T follicular helper cell (primary cell): ENCODE data around the gene MIB2.

Source experiments
- DNase-seq: peaks from one replicate; pipeline ENCODE4 v3.0.0-alpha.2; 2020; ENCODE audit warnings: low read depth

The MIB2 gene

DNA sequence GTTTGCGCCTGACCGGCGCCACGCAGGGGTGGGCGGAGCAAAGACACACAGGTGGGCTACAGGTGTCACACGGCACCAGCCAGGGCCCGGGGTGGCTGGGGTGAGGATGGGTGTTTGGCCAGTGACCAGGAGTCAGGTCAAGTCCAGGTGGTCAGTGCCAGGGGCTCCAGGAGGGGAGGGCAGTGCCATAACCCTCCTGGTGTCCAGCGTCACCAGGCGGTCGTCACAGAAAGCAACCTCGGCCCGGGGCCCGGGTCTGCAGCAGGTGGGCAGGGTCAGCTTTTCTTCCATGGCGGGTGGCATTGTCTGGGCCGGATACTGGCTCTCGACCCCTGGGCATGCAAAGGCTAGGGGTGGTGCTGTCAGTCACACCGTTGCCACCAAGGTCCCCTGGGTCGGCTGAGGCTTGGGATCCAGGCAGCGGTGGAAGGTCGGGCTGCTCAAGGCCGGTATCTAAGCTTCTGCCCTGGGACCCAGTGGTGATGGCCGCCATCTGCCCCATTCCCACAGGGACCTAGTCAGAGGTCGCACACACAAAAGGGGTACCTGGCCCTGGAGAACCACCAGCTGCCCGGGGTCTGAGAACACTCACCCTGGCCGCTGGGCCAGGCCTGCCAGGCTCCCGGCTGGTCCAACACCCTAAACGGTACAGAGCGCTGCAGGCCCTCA, 17.1 kb upstream of the MIB2 start:
- no peak for DNase-seq

DNA sequence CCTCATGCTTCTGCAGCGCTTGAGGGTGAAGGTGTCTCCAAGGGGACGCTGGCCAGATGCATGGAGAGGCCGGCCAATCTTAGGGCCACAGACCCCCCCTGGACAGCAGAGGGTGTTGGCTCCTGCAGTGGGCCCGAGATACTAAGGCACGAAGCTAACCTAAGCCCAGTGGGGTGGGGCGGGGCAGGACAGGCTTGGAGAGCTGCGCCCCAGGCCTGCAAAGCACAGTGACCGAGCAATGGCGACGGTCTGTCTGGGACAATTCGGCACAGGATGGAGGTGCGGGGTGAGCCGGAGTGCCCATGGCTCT, 16.6 kb upstream of the MIB2 start:
- DNase-seq, result no peak

DNA sequence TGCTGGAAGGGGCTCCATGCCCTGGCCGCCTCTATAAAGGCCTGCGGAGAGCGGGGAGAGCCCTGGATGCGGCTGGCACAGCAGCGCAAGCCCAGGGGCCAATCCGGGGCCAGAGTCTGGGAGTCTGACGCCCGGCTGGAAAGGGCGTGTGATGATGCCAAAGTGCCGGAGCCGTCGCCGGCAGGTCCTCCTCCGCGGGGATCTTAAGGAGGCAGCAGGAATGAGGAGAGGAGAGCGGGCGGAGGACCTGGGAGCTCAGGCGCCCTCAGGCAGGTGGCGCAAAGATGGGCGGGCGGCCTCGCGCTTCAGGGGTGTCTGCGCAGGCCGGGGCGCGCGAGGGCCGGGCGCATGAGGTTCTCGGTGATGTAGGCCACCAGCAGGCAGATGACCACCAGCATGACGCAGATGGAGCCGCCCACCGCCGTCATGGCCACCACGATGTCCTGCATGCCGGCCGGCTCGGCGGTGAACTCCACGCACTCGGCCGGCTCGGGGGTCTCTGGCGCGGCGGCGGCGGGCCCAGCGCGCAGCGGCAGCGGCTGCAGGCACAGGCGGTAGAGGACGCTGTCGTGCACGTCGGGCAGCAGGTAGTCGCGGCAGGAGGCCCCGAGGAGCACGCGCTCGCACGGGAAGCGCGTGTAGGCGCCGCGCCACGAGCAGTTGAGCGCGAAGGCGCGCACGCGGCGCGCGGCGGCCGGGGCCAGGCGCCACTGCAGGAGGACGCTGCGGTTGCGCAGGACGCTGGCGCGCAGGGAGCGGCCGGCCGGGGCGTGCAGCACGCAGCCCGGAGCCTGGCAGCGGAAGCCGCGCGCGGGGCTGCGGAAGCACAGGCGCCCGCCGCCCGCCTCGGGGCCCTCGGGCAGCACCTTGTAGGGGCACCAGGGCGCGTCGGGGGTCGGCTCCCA, 16.0 kb upstream of the MIB2 start:
- no peak for DNase-seq

DNA sequence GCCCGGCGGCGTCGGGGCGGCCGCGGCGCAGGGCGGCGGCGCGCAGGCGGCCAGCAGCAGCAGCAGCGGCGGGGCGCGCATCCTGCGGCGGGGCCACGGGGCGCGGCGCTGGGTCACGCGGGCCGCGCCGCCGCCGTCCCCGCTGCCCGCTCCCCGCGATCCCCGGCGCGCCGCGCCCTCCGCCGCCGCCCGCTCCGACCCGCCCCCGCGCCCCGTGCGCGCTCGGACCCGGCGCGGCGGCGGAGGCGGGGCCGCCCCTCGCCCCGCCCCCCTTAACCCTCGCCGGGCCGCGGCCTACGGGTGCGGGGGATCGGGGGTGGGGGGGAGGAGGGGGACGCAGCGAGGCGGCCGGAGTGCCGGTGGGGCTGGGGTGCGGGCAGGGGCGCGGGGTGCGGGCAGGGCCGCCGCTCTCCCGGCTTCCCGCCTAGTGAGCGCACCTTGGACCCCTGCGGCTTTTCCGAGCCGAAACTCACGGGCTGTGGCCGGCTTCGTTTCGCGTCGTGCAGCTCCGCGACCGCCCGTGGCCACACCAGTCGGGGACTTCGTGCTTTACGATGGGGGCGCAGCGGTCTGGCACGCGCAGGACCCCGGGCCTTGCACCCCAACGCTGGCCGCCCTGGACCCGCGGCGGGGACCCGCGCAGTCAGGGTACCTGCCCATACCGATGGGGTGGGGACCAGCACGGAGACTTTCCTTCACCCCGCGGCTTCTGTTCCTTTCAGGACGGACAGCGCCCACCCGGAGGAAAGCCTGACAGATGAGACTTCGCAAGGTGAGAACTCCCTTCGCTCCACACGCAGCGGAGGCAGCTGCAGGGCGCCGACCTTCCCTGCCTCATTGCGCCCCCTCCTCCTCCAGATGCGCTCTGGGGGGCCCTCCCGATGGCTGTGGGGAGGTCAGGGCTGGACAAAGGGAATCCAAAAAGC, 15.1 kb upstream of the MIB2 start, which contains the start of gene FNDC10:
TSS of gene FNDC10 (minus strand) at position 201 of the 926 bp plus-strand sequence. CDS start at position 81, 120 bp downstream.
- DNase-seq, result no peak

DNA sequence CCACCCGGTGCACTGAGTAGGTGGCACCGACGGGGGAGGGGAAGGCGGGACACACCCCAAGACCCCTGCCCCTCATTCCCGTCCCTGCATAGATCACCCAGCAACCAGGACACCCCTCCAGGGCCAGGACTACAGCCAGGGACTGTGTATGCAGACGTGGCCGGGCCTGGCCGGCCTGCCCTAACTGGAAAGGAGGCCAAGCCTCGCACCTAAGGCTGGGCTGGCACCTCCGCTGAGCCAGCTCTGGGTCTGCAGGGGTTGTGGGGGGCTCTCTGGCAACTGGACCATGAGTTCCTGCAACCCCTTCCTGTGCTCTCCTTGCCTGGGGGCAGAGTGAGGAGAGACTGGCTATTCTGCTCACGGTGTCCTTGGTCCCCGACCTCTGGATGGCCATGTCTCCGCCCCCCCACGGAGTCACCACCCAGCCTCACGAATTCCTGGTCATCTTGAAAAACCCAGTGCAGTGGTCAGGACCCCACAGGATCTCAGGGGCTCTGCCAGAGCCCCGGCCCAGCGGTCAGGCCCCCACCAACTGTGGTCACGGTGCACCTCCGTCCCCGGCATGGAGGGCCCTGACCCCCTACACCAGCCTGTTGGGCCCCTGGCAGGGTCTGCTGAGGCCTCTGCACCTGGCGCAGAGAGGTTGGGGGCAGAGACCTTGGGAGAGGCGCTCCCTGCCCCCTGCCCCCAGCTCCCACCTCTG, 14.3 kb upstream of the MIB2 start:
- DNase-seq, result no peak

DNA sequence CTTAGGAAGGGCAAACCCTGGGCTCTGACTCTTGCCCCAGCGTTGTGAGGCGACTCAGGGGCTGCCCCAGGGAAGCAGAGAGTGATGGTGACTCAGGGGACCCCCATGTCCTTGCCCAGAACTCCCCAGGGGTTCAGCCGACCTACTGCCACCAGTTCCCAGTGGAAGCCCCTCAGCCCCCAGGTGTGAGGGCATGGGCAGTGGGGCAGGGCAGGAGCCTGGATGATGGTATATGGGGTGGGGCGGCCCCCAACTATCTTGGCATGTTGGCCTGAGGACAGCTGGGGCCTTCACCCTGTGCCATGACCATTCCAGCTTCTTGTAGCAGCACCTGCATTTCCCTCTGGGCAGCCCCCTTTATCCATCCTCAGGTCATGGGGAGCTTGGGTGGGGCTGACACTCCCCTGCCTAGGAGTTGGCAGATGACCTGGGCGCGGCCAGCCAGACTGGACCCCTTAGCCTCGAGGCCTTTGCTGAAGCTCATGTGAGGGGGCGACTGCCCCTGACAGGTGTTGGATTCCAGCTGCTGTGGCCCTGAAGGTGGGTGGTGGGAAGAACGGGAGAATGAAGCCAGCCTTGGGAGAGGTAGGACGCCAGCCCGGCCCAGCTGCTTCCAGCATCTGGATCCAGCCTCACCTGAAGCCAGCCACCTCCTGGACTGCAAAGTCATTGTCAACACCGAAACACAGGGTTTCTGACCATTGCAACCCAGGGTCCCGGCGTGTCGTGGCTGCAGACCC, 13.6 kb upstream of the MIB2 start:
- DNase-seq, result no peak

DNA sequence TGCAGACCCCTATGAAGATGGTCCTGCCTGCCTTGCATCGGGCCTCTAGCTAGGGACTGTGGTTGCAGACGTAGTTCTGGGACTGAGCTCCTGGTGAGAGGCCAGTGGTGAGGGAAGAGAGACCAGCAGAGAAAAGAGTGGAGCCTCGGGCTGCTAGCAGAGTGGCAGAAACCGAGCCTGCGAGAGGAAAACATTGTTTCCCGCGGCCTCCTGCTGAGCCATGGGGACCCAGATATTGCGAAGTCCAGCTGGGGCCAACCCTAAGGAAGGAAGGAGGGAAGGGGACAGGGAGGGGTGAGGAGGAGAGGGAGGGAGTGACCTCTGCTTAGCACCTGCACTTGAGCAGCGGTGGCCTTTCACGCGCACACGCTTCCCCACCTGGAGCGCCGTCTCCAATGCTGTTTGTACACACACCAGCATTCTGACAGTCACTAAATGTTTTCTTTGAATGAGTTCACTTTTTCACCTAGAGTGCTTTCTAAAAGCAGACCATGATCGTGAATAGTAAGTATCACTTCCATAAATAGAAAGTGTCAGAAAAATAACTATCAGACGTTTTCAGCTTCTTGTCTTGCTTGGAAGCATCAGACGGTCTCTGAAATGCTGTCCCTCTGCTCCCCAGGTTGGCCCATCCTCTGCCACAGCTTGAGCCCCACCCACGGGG, 12.9 kb upstream of the MIB2 start:
- DNase-seq, result no peak

DNA sequence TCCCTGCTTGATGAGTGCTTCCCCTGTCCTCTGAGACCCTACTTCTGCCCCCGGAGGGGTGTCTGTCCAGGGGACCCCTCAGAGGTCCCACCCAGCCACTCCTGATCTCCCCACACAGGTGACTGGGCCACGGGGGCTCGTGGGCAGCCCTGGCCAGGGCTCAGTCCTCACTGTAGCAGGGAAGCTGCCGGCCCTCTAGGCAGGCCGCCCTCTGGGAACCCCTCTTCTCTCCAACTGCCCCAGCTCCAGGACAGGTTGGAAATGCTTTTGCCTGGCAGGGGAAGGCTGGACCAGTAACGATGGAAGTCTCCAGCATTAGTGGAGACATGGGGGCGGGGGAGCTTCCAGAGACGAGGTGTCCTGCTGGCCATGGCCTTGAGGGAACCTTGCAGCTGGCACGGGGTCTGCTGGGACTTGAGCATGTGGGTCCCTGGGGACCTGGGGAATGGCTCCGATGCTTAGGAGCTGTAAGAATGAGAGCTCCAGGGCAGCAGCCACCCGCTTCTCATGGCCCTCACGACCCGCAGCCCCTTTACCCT, 12.3 kb upstream of the MIB2 start:
- DNase-seq, result no peak

DNA sequence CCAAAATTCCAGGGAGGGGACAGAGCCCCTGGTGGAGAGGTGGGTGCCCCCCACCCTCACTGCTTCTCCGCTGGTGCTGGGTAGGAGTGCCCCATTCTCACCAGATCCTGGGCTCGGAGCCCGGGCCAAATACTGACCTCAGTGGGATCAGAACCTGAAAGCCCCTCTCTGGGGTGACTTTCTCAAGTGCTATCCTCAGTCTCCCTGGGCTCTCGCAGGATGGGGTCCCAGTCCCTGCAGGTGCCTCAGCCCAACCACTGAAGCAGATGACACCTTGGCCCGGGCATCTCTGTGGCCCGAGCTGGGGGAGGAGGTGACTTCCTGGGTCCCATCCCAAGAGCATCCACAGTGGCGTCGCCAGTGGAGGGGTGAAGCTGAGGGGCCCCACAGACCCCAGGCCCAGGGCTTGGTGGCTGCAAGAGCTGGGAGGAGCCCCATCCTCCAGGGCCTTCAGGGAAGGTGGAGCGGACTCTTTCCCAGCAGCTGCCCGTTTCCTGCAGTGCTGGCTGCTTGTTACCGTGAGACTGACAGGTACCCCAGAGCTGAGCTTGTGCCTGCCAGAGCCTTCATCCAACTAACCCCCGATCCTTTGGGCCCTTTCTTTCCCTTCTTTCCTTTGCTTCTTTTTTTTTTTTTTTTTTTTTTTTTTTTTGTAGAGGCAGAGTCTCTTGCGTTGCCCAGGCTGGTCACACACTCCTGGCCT, 11.5 kb upstream of the MIB2 start:
- no peak for DNase-seq

DNA sequence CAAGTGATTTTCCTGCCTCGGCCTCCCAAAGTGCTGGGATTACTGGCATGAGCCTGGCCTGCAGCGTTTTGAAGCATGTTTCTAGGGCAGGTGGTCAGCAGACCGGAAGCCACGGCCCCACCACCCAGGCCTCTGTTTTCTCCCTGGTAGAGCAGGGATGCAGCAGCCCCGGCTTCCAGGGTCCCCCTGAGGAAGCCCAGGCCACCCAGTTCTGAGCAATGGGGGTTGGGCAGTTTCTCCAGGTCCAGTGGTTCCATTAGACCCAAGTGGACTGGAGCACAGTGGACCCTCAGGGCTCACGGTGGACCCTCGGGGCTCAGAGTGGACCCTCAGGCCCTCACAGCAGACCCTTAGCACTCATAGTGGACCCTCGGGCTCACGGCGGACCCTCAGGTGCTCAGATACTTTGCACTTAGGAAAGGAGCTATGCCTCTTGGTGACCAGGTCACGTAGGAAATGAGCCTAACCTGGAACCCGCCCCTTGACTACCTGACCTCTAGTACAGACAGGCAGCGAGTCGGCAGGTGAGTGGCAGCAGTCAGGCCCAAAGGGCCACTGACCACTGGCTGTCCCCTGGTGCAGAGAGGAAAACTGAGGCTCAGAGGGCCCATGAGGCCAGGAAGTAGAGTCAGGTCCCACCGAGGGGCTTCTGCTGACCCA, 10.8 kb upstream of the MIB2 start:
- DNase-seq, result no peak

DNA sequence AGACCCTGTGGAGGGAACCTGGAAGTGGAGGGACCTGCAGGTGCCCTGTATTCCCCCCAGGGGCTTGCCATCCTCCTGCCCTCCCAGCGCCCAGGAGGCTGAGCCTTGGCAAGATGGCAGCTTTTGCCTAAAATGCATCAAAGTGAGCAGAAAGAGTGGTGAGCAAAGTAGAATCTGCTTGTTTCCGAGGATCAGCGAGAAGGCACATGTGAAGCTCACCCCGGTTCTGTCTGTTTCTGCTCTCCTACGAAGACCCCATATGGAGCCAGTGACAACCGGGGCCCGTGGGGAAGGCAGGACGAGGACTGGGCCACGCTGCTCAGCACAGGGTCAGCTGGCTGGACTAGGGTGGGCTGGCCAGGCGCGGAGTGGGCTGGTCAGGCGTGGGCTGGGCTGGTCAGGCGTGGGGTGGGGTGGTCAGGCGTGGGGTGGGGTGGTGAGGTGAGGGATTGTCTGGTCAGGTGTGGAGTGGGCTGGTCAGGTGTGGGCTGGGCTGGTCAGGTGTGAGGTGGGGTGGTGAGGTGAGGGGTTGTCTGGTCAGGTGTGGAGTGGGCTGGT, 10.2 kb upstream of the MIB2 start:
- DNase-seq, result no peak

DNA sequence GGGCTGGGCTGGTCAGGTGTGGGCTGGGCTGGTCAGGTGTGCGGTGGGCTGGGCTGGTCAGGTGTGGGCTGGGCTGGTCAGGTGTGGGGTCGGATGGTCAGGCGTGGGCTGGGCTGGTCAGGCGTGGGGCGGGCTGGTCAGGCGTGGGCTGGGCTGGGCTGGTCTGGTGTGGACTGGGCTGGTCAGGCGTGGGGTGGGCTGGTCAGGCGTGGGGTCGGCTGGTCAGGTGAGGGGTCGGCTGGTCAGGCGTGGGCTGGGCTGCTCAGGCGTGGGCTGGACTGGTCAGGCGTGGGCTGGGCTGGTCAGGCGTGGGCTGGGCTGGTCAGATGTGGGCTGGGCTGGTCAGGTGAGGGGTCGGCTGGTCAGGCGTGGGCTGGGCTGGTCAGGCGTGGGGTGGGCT, 9.6 kb upstream of the MIB2 start:
- no peak for DNase-seq

DNA sequence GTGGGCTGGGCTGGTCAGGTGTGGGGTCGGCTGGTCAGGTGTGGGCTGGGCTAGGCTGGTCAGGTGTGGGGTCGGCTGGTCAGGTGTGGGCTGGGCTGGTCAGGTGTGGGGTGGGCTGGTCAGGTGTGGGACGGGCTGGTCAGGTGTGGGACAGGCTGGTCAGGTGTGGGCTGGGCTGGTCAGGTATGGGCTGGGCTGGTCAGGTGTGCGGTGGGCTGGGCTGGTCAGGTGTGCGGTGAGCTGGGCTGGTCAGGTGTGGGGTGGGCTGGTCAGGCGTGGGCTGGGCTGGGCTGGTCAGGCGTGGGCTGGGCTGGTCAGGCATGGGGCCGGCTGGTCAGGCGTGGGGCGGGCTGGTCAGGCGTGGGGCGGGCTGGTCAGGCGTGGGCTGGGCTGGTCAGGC, 9.1 kb upstream of the MIB2 start:
- no peak for DNase-seq

DNA sequence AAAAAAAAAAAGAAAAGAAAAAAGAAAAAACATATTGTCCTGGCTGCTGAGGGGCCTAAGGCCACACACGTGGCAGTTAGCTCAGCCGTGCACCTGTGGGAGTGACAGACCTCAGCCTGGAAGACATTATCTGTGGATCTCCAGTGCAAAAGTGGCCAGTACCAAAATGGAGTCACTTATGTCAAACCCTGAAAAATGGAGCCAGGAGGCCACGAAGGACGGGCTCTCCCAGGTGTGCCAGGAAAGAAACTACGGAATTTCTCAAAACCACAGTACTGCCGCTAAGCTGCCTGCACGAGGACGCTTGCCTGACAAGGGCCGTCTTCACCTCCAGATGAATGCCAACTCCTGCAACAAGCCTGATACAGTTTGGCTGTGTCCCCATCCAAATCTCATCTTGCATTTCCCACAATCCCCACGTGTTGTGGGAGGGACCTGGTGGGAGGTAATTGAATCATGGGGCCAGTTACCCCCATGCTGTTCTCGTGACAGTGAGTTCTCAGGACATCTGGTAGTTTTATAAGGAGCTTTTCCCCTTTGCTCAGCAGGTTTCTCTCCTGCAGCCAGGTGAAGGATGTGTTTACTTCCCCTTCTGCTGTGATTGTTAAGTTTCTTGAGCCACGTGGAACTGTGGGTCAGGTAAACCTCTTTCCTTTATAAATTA, 5.3 kb upstream of the MIB2 start:
- DNase-seq, result no peak

DNA sequence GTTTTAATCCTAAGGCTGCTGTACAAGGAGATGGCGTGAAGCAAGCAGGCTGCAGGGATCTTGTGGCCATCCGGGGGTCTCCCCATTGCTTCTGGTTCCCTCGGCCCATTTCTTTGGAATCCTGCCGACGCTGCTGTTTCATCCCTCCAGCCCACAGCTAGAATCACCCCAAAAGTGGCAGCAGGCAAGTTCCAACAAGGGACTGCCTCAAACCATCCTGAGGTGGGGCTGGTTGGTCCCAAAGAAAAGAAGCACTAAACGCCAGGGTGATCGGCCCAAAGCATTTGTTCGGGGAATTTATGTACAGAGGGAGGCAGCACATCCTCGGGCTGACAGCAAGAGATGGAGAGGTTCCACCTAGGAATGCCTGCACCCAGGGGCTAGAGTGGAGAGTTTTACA, 4.5 kb upstream of the MIB2 start:
- DNase-seq, result no peak

DNA sequence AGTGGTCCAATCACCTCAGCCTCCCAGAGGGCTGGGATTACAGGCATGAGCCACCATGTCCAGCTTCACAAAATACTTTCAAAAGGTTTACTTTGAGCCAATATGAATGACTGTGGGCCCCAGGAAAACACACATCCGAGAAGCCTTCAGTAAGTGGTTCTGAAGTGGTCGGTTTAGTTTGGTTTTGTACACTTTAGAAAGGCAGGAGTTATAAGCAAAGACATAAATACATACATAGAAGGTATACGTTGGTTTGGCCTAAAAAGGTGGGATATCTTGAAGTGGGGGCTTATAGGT, 3.2 kb upstream of the MIB2 start:
- no peak for DNase-seq

DNA sequence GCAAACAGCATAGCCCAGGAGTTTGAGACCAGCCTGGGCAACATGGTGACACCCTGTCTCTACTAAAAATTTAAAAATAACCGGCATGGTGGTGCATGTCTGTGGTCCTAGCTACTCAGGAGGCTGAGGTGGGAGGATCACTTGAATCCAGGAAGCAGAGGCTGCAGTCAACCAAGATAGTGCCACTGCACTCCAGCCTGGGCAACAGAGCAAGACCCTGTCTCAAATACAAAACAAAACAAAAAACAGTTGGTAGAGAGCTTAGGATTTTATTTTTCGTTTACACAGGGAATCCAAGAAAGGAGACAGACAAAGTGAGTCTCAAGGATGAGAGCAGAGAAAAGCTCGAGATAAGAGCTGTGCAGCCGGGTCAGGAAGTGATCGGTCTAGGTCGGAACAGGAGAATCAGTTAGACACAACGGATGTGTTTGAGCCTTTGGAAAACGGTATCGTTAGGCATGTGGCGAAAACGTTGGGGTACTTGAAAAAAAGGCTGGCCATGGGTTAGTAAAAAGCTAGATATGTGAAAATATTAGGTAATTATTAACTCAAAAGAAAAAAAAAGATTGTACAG, 1.7 kb upstream of the MIB2 start:
- DNase-seq, result no peak
